ENCODE measurements around the gene GPN3. TPM values are rescaled to one million over a fixed set of nuclear protein-coding genes. Genes with fewer than 3 reads are reported as not detected.

Gene GPN3
- total and polyA plus RNA-seq, 2 of the 8 experiments (the other 6 are each of a cell fraction or from before 2014, with no cell fraction given), result 49.7 to 52.9 TPM

- TF ChIP-seq NANOG (IDR thresholded peaks at IDR 0.05; ENCODE audit: insufficient read depth, low read depth, low read length, poor library complexity, severe bottlenecking) (no peak), JUND (IDR thresholded peaks at IDR 0.05; ENCODE audit: low read length) (no peak), MAFK (IDR thresholded peaks at IDR 0.05; ENCODE audit: low read depth, low read length) (no peak), ASH2L (IDR thresholded peaks at IDR 0.05; ENCODE audit: low read length) (no peak), KDM4A (IDR thresholded peaks at IDR 0.05; ENCODE audit: low read depth, low read length, severe bottlenecking) (no peak), JUN (IDR thresholded peaks at IDR 0.05; ENCODE audit: low read depth, low read length) (no peak), TAF7 (optimal IDR thresholded peaks at IDR 0.05; ENCODE audit: borderline replicate concordance, low read depth, low read length) (no peak), SIN3A (conservative IDR thresholded peaks at IDR 0.05 in 1 of 2, IDR thresholded peaks at IDR 0.05 in 1 of 2; ENCODE audit: low read depth in 1 of 2, low read length in 2 of 2) (no peak), EGR1 (IDR thresholded peaks at IDR 0.05; ENCODE audit: borderline replicate concordance, low read depth, low read length) (no peak), RNF2 (IDR thresholded peaks at IDR 0.05; ENCODE audit: borderline replicate concordance, low read depth, low read length, missing control alignments, poor library complexity, severe bottlenecking) (no peak)
These were observed 9.3 kb downstream of the GPN3 start (continued) for GRCh38 chr12:110458756-110459155.

All from H1 (cell line).